Activated CD8-positive, alpha-beta memory T cell treated with anti-CD3 and anti-CD28 coated beads for 4 hours (primary cell): Measurements from ENCODE around the gene MIA3.
"Not testable (repeated sequence)": the region's sequence is repeated elsewhere in the genome, so short reads cannot be mapped to it uniquely, and the experiment has no call there.

Experiments used
- DNase-seq, 2 donors: peaks; one replicate each; pipeline ENCODE4 v3.0.0-alpha.2; 2020; ENCODE audit warnings: low read depth in 2 of 2

MIA3 gene, protein sequence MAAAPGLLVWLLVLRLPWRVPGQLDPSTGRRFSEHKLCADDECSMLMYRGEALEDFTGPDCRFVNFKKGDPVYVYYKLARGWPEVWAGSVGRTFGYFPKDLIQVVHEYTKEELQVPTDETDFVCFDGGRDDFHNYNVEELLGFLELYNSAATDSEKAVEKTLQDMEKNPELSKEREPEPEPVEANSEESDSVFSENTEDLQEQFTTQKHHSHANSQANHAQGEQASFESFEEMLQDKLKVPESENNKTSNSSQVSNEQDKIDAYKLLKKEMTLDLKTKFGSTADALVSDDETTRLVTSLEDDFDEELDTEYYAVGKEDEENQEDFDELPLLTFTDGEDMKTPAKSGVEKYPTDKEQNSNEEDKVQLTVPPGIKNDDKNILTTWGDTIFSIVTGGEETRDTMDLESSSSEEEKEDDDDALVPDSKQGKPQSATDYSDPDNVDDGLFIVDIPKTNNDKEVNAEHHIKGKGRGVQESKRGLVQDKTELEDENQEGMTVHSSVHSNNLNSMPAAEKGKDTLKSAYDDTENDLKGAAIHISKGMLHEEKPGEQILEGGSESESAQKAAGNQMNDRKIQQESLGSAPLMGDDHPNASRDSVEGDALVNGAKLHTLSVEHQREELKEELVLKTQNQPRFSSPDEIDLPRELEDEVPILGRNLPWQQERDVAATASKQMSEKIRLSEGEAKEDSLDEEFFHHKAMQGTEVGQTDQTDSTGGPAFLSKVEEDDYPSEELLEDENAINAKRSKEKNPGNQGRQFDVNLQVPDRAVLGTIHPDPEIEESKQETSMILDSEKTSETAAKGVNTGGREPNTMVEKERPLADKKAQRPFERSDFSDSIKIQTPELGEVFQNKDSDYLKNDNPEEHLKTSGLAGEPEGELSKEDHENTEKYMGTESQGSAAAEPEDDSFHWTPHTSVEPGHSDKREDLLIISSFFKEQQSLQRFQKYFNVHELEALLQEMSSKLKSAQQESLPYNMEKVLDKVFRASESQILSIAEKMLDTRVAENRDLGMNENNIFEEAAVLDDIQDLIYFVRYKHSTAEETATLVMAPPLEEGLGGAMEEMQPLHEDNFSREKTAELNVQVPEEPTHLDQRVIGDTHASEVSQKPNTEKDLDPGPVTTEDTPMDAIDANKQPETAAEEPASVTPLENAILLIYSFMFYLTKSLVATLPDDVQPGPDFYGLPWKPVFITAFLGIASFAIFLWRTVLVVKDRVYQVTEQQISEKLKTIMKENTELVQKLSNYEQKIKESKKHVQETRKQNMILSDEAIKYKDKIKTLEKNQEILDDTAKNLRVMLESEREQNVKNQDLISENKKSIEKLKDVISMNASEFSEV (N-terminal part only)

DNA sequence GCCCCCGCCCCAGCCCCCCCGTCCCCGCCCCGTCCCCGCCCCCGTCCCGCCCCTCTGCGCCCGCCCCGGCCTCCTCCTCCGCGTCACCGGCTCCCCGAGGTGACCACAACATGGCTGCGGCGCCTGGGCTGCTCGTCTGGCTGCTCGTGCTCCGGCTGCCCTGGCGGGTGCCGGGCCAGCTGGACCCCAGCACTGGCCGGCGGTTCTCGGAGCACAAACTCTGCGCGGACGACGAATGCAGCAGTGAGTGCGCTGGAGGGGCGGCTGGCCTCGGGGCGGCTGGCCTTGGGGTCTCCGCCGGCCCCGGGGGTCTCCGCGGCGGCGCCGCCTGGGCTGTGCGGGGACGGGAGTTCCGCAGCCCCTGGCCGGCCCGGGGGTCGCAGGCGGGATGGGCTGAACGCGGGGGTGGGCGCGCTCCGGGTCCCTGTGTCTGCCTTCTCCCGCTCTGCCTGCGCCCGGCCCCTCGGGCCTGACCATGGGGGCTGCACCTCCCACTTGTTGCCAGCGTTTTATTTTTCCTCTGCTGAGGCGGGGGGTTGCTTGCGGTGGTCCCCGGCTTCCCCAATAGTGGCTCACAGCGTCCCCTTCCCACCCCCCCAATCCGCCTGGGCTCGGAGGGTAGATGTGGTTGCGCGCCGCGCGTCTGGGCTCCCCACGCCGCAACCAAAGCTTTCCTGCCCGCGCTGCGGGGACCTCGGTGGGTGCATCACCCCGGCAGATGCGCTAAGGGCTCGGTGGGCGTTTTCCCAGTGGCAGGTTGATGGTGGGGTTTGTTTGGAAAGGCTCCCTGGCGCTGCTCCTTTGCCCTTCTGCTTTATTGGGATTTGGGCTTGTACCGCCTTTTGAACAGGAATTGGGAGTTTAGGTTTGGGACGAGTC lies at the start of gene MIA3:
Gene MIA3 (plus strand): TSS at position 97 of the 879 bp plus-strand sequence. CDS start 14 bp downstream, at position 111.
- DNase-seq: peak in 1 of 2 donors; percentile 12

DNA sequence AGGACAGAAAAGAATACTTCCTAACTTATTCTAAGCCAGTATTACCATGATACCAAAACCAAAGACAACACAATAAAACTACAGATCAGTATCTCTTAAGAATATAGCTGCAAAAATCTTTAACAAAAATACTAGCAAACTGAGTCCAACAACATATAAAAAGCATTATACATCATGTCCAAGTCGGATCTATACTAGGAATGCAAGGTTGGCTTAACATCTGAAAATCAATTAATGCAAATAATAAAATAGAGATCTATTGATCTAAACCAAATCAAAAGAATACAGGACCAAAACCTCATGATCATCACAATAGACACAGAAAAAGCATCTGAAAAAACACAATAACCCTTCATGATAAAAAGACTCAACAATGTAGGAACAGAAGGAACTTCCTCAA lies 47.1 kb upstream of the MIA3 start:
- DNase-seq: no peak

DNA sequence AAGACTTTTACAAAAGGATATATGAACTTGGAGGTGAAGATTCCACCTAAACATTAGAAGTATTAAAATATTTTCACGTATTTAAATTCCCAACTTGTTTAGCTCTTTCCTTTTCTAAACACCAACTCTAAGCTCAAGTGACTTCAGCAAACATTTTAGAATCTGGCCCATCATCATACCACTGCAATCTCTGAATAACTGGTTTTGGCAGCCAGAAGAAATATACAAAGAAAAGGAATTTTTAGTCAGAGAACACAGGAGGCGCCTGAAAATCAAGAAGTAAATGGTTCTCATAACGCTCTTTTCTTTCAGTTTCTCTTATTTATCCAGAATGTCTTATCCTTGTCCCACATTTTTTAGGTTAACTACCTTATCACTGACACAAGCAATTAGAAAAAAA lies 38.6 kb upstream of the MIA3 start:
- DNase-seq: no peak

DNA sequence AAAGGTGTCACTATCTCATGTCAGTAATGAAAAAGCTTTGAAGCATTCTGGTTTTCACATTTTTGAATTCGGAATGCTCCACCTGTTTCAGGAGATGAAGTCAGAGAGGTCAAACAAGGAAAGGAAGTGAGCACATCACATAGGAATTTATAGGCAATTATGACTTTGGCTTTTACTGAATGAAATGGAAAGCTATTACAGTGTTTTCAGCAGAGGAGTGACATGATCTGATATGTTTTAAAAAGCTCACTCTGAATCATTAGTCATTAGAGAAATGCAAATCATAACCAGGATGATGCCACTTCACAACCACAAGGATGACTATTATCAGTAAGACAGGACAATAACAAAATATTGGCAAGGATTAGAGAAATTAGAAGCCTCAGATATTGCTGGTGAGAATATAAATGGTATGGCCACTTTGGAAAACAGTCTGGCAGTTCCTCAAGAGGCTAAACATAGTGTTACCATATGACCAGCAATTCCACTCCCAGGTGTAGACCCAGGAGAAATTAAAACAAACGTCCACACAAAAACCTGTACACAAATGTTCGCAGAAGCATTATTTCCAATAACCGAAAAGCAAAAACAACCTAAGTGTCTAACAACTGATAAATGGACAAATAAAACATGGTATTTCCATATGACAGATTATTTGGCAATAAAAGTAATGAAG lies 35.7 kb upstream of the MIA3 start:
- no peak for DNase-seq

DNA sequence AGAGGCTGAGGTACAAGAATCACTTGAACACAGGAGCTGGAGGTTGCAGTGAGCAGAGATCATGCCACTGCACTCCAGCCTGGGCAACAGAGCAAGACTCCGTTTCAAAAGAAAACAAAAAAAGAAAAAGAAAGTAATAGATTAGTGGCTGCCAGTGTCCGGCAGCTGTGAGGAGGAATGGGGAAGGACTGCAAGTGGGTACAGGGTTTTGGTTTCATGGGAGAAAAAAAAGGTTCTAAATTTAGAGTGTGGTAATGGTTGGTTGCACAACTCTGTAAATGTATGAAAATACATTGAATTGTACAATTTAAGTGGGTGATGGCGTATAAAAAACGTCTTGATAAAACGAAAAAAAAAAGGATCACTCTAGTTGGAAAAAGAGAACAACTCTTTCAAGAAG lies 34.8 kb upstream of the MIA3 start:
- DNase-seq: no peak

DNA sequence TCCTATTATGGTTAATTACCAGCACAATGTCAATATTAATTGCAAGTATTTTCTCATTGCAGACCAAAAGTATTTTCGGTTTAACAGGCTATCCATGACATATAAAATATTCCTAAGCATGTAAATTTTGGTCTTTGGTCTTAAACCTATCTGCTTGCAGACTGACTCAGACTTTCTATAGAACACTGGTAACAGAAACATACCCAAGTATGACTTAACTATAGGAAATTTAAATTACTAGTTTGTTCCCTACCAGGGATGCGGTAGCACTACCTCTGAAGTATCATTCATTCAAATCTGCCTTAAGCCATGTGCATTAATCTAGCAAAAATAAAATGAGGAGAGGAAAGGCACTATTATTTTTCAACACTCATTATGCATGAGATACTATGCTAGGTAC lies 31.1 kb upstream of the MIA3 start:
- DNase-seq: no peak

DNA sequence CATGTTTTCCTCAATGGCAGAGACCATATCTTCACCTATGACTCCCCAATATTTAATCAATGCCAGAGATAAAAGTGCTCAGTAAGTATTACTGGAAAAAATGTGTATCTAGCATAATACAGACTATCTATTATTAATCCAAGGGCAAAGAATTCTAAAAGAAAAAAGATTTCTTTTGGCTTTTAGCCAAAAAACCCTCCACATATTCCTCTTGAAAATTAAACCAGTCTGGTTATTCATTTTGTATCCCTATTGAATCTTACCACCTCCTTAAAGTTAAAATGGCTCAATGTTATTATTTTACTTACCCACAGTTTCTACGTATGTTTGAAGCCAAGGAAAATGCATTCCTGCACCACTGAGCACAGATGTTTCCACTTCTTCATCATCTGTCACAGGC lies 29.8 kb upstream of the MIA3 start:
- DNase-seq: no peak

DNA sequence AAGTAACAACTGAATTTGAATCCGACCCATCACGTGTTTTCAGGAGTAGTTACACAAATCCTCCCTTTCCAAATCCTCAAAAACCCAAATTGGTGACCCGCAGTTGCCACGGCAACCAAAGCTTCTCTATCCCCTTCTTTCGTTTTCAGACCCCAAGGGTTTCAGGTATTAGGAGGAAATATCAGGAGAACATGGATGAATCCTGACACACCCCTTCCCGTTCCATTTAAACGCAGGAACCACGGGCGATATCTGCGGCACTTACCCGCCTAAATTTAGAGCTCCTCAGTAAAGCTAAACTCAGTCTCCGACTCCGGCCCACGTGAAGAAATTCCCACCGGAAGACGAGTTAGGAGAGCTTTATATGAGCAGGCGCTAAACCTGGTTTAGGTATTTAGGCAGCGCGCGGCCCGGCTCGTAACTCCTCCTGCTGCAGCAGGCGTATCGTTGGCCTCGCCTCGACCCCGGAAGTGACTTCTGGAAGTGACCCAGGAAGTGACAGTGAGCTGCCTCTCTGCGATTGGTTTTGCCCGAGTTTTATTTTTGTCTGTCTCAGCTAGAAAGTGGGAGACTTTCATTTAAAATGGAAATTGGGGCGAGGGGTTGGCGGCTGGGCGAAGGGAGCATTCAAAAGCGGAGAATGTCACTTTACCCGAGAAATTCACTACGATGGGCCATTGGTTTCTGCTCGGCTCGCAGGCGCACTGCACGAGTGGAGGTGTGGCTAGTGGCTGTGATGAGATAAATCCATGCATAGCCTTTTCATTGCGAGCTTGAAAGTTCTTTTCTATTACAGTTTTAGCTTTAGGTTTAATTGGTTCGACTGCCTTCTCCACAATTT lies 28.2 kb upstream of the MIA3 start, which contains the start of gene TAF1A:
Gene TAF1A (minus strand): TSS at position 472 of the 841 bp plus-strand sequence.
- peak; percentile 62 to 80 for DNase-seq

DNA sequence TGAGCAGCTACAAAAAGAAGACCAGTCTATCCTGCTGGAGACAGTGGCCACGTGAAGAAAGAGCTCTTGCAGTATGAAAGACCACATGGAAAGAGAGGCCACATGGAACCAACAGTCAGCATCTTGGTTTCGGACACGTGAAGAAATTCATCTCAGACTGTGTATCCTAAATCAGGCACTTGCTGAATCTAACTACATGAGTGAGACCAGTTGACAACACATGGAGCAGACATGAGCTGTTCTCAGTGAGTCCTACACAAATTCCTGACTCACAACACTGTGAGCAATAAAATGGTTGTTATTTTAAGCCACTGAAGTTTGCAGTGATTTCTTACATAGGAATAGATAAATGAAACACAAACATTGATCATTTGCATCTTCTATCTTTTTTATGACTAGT lies 25.7 kb upstream of the MIA3 start:
- no peak for DNase-seq

DNA sequence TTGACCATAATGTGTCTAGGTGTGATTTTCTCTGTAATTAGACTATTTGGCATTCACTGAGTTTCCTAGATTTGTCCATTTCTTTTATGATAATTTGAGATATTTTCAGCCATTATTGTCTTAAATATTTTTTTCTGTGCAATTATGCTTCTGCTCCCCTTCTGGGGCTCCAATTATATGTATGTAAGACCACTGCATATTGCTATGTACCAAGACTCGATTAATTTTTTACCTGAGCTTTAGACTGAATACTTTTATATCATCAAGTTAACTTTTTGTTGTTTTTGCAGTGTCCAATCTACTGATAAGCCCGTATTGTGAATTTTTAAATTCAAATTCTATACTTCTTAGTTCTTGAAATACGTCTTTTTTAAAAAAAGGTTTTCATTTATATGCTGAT lies 23.1 kb upstream of the MIA3 start:
- DNase-seq: no peak

DNA sequence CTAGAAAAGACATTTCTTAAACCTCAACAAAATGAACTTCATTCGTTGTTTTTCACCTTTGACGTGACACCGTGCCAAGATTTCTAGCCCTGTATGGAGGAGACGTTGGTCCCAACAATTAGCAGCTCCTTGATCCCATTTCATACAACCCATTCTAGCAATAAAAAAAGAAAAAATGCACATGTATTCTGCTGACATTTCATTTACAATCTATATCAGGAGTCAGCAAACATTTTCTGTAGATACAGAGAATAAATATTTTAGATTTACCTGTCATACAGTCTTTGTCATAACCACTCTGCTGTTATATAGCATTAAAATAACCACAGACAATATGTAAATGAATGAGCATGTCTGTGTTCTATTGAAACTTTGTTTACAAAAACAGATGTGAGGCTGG lies 21.2 kb upstream of the MIA3 start:
- DNase-seq: no peak

DNA sequence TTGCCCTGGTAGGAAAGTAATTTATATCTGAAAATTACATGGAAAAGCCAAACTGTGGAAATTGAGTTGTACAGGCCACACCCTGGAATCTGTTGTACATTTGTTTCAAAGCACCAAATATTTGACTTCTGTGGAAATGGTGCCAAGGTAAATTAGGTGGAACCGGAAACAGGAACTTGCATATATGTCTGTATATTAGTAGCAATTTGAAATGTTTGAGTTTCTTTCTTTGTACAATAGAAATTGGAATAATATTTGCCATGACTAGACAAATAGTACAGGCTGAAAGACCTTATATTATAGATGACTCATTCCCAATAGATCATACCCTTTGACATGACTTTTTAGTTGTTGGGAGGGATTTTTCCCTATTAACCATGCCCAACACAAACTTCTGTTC lies 17.6 kb upstream of the MIA3 start:
- no peak for DNase-seq

DNA sequence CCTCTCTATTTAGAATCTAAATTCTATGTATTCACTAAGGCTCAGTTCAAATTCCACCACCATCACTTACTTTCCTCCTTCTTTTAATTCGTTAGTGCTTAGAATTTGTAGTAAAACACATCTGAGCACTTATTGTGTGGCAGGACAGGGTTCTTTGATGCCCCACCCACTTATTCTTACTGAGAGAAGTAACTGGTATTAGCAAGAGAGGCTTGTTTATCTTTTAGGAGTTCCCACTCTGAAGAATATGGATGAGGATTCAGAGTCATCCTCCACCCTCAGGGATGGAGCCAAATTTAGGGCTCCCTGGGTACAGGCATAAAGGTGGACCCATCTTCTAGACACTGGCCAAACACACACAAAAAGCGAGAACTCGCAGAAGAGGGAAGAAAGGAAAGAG lies 16.6 kb upstream of the MIA3 start:
- no peak for DNase-seq

DNA sequence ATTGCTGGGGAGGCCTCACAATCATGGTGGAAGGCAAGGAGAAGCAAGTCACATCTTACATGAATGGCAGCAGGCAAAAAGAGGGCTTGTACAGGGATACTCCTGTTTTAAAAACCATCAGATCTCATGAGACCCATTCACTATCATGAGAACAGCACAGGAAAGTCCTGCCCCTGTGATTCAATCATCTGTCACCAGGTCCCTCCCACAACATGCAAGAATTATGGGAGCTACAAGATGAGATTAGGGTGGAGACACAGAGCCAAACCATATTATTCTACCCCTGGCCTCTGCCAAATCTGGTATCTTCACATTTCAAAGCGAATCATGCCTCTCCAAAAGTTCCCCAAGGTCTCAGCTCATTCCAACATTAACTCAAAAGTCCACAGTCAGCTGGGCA lies 11.1 kb upstream of the MIA3 start:
- DNase-seq: no peak

DNA sequence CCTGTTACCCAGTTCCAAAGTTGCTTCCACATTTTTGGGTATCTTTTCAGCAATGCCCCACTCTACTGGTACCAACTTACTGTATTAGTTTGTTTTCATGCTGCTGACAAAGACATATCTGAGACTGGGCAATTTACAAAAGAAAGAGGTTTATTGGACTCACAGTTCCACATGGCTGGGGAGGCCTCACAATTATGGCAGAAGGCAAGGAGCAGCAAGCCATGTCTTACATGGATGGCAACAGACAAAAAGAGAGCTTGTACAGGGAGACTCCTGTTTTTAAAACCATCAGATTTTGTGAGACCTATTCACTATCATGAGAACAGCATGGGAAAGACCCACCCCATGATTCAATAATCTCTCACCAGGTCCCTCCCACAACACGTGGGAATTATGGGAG lies 8.8 kb upstream of the MIA3 start:
- DNase-seq: not testable (repeated sequence)

DNA sequence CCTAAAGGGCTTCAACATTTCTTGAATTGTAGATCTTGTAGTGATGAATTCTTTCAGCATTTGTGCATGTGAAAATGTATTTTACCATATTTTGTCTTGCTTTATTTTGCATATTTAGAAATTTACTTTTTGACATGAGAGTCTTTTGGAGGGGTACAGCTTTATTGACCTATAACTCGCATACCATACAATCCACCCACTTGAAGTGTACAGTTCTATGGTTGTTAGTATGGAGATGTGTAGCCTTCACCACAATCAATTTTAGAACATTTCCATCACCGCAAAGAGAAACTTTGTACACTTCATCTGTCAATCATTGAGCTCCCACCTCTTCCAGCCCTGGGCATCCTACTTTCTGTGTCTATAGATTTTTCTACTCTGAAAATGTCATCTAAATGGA lies 7.2 kb upstream of the MIA3 start:
- no peak for DNase-seq

DNA sequence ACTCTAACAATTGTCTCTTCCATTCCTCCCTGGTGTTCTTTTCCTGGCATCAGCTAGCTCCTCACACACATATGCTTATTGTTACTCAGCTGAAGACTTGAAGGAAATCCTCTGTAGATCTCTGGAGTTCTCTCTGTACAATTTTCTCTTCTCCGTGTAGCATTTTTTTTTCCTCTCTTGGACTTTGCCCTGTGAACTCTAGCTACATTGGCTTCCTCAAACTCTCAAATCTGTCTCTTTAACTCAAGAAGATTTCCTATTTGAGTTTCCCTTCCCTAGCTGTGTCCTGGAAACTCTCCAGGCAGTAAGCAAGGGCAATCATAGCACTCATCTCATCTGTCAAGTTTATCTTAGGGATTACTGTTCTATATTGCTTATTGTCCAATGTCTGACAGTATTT lies 4.3 kb upstream of the MIA3 start:
- no peak for DNase-seq

DNA sequence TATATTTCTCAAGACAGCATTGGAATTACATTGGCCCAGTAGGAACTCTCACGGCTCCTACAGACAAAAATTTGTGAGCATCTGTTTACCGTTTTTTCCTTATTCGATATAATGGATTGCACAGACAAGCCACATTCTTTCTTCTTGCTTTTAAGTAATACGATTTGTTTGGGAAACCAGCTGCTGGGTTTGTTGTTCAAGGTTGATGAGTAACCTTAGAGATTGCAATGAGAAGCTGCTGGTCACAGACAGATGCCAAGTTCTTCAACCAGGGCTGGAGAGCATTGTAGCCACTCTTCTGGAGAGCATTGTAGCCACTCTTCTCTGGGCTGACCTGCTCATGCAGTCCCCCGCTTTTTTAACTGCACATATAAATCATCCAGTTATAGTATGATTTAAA lies 1.4 kb upstream of the MIA3 start:
- DNase-seq: no peak

DNA sequence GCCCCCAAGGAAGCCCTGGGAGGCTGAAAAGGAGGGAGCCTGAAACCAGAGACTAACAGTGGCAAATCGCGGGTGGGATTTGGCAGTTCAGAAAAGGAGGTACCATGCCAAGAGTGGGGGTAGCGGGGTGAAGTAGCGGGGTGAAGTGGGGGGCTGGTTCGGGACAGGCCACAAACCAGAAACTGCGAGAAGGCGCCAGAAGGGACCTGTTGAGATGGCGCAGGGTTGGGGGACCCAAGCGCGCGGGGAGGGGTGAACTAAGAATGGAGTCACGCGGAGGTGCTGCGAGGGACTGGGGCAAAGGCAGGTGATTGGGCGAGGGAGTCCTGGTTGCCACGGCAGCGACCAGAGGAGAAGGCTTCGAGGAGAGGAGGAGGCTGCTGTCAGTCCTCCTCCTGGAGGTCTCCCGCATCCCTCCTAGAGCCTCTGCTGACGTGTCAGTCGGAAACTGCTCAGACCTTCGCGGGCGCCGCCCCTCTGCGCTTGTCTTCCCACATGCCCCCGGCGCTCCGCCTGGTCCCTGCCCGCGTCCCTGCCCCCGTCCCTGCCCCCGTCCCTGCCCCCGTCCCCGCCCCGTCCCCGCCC lies 438 bp upstream of the MIA3 start:
- DNase-seq: peak; percentile 81 to 91
